SK-N-SH (cell line): ENCODE measurements around the gene GPR15LG.

Source experiments
- CTCF ChIP-seq: fragments of 200-600 bp; sonication (generic); IDR thresholded peaks from 2 replicates; pipeline ENCODE4 v1.6.1; 2017; ENCODE audit warnings: antibody characterized with exemption, mild to moderate bottlenecking, moderate library complexity
- EP300 ChIP-seq, 2 experiments: IDR thresholded peaks; 2 replicates each; pipeline versions ENCODE4 v1.4.0 to v1.6.1; 2012; ENCODE audit warnings: borderline replicate concordance in 1 of 2, low read depth in 1 of 2, low read length in 1 of 2
- EZH2phosphoT487 ChIP-seq: fragments of 200-600 bp; sonication (generic); IDR thresholded peaks from 2 replicates; pipeline ENCODE4 v1.6.1; 2017; ENCODE audit warnings: low read depth, mixed run types, mild to moderate bottlenecking, antibody characterized with exemption, moderate library complexity, borderline replicate concordance
- GABPA ChIP-seq: IDR thresholded peaks from 2 replicates; pipeline ENCODE4 v1.4.0; 2012; ENCODE audit warnings: low read depth, mild to moderate bottlenecking
- MAX ChIP-seq: IDR thresholded peaks from 2 replicates; pipeline ENCODE4 v1.4.0; 2012; ENCODE audit warnings: low read depth
- MXI1 ChIP-seq: IDR thresholded peaks from 2 replicates; pipeline ENCODE4 v1.6.1; 2012; ENCODE audit warnings: mild to moderate bottlenecking, low read depth, low read length, improper control_type of control experiment
- POLR2AphosphoS5 ChIP-seq: IDR thresholded peaks from 2 replicates; pipeline ENCODE4 v1.6.1; 2012; ENCODE audit warnings: low read depth, low read length
- REST ChIP-seq: IDR thresholded peaks from 2 replicates; pipeline ENCODE4 v1.6.1; 2012; ENCODE audit warnings: mild to moderate bottlenecking, low read depth, low read length, moderate library complexity
- RFX5 ChIP-seq: IDR thresholded peaks from 2 replicates; pipeline ENCODE4 v1.6.1; 2012; ENCODE audit warnings: mild to moderate bottlenecking, improper control_type of control experiment, low read length
- TAF1 ChIP-seq: IDR thresholded peaks from 2 replicates; pipeline ENCODE4 v1.6.1; 2012; ENCODE audit warnings: low read depth, mild to moderate bottlenecking, low read length, moderate library complexity, borderline replicate concordance

- TF ChIP-seq POLR2AphosphoS5, result no peak
- TF ChIP-seq GABPA, result no peak
- no peak for TF ChIP-seq CTCF
- TF ChIP-seq EP300 (IDR thresholded peaks at IDR 0.05; ENCODE audit: borderline replicate concordance in 1 of 2, low read depth in 1 of 2, low read length in 1 of 2), result no peak
- TF ChIP-seq TAF1, result no peak
- no peak for TF ChIP-seq REST
- no peak for TF ChIP-seq RFX5
- no peak for TF ChIP-seq MAX
- no peak for TF ChIP-seq EZH2phosphoT487
- TF ChIP-seq MXI1, result no peak
Measured at GRCh38 chr10:84158550-84158949, 15.1 kb upstream of the GPR15LG start.
